Brain pericyte (primary cell): ENCODE measurements around the gene PPCDC.

ENCODE experiments used
- DNase-seq: peaks from one replicate; pipeline ENCODE4 v3.0.0-alpha.2; 2012; ENCODE audit warnings: low read depth, low spot score

The PPCDC gene

GRCh38 chr15:75043509-75044257, 20.3 kb downstream of the PPCDC start:
- DNase-seq = peak; percentile 100

- DNase-seq = no peak
Observed at GRCh38 chr15:75044258-75044878, 21.0 kb downstream of the PPCDC start.

- DNase-seq = no peak
Observed at GRCh38 chr15:75045332-75046015, 22.1 kb downstream of the PPCDC start.

GRCh38 chr15:75048394-75048793, 25.0 kb downstream of the PPCDC start:
- DNase-seq = no peak

GRCh38 chr15:75049392-75049791, 26.0 kb downstream of the PPCDC start:
- no peak for DNase-seq

GRCh38 chr15:75050283-75050682, 26.9 kb downstream of the PPCDC start:
- no peak for DNase-seq

GRCh38 chr15:75051191-75051608, 27.8 kb downstream of the PPCDC start:
- no peak for DNase-seq

GRCh38 chr15:75051711-75052110, 28.3 kb downstream of the PPCDC start:
- no peak for DNase-seq

GRCh38 chr15:75052972-75053747, 29.8 kb downstream of the PPCDC start:
- no peak for DNase-seq

- no peak for DNase-seq
Observed at GRCh38 chr15:75053748-75054125, 30.3 kb downstream of the PPCDC start.

GRCh38 chr15:75054172-75054897, 30.9 kb downstream of the PPCDC start:
- DNase-seq = no peak

GRCh38 chr15:75056036-75056435, 32.6 kb downstream of the PPCDC start:
- no peak for DNase-seq

GRCh38 chr15:75058127-75058905, 34.9 kb downstream of the PPCDC start:
- DNase-seq = no peak

GRCh38 chr15:75059607-75060006, 36.2 kb downstream of the PPCDC start:
- no peak for DNase-seq

GRCh38 chr15:75061272-75061671, 37.9 kb downstream of the PPCDC start:
- DNase-seq = no peak

- DNase-seq = no peak
Observed at GRCh38 chr15:75062706-75063105, 39.3 kb downstream of the PPCDC start.

- no peak for DNase-seq
Observed at GRCh38 chr15:75063338-75063737, 39.9 kb downstream of the PPCDC start.

GRCh38 chr15:75063889-75064288, 40.5 kb downstream of the PPCDC start:
- DNase-seq = no peak

- no peak for DNase-seq
Observed at GRCh38 chr15:75064846-75065245, 41.5 kb downstream of the PPCDC start.

- DNase-seq = no peak
Observed at GRCh38 chr15:75065467-75065850, 42.1 kb downstream of the PPCDC start.
